Gastroesophageal sphincter (tissue), 4 donors: ENCODE measurements around the gene SEC14L2. TPM values are rescaled to one million over a fixed set of nuclear protein-coding genes. Genes with fewer than 3 reads are reported as not detected.

Experiments
- ATAC-seq: fragments of 150-250 bp; one replicate; pipeline ENCODE4 v1.9.1; 2016; ENCODE audit warnings: mild to moderate bottlenecking, moderate library complexity
- H3K27ac ChIP-seq, 4 donors: fragments of 200-600 bp; sonication (generic) in 3 of 4; 1 replicate in 3 of 4; 2 replicates in 1 of 4; pipeline ENCODE4 v1.5.1; 2016 to 2019
- H3K27me3 ChIP-seq: fragments of 200-600 bp; sonication (generic); one replicate; pipeline ENCODE4 v1.5.1; 2019
- H3K36me3 ChIP-seq, 2 donors: fragments of 200-600 bp; sonication (generic); one replicate each; pipeline ENCODE4 v1.5.1; 2019; ENCODE audit warnings: control low read depth in 1 of 2
- H3K4me1 ChIP-seq, 3 donors: fragments of 200-600 bp; sonication (generic); 1 replicate in 2 of 3; 2 replicates in 1 of 3; pipeline ENCODE4 v1.5.1; 2016 to 2019; ENCODE audit warnings: control low read depth in 2 of 3
- H3K4me3 ChIP-seq, 2 donors: fragments of 200-600 bp; sonication (generic); one replicate each; pipeline ENCODE4 v1.5.1; 2019; ENCODE audit warnings: mild to moderate bottlenecking in 1 of 2, moderate library complexity in 1 of 2
- H3K9me3 ChIP-seq, 3 donors: fragments of 200-600 bp; sonication (generic); one replicate each; pipeline ENCODE4 v1.5.1; 2017 to 2019; ENCODE audit warnings: control low read depth in 2 of 3
- EP300 ChIP-seq: sonication (generic); formaldehyde crosslinking; IDR thresholded peaks from one replicate; pipeline ENCODE4 v1.6.1; 2017; ENCODE audit warnings: antibody characterized with exemption, mild to moderate bottlenecking
- POLR2A ChIP-seq, 2 donors: fragments of 450-650 bp; IDR thresholded peaks; one replicate each; pipeline ENCODE4 v1.6.1; 2017; ENCODE audit warnings: antibody characterized with exemption in 2 of 2, mild to moderate bottlenecking in 2 of 2, moderate library complexity in 1 of 2
- POLR2AphosphoS5 ChIP-seq: sonication (generic); formaldehyde crosslinking; IDR thresholded peaks from one replicate; pipeline ENCODE4 v1.6.1; 2017; ENCODE audit warnings: antibody characterized with exemption
- WGBS, 2 donors: methylation state at CpG; one replicate each; pipeline ENCODE4 v1.1.5; 2018; ENCODE audit warnings: low coverage in 1 of 2; 5-methylcytosine and 5-hydroxymethylcytosine counted together
- total RNA-seq, 4 donors: library from RNA; depleted of rRNA; stranded (reverse); fragments of >200 nt; gene quantifications; one replicate each; pipeline ENCODE4 v1.1.0, GENCODE V29; 2016
- TF ChIP-seq, protein P1 (sequence below), 4 experiments: fragments of 200-600 bp in 2 of 4; fragments of 450-650 bp in 2 of 4; sonication (generic) in 1 of 4; IDR thresholded peaks; one replicate each; pipeline ENCODE4 v1.5.1; 2017 to 2019; ENCODE audit warnings: antibody characterized with exemption in 4 of 4, mild to moderate bottlenecking in 2 of 4, moderate library complexity in 2 of 4

Gene SEC14L2
- total RNA-seq, 4 donors from 2014 or later, result 8.1 to 27.2 (median 15.8) TPM

- peaks cover 0 to 51% (median 27%) of the 10 kb centered on the region in 3 donors for H3K4me1 ChIP-seq
- H3K9me3 ChIP-seq, result no peaks in the 10 kb centered on the region
- H3K27me3 ChIP-seq, result no peaks in the 10 kb centered on the region
- peaks cover 0 to 53% of the 10 kb centered on the region in 2 donors for H3K36me3 ChIP-seq
- peak overlapping the region in 3 of 4 donors; percentile 49 to 98 (median 53) for H3K27ac ChIP-seq
- TF ChIP-seq, protein P1, sequence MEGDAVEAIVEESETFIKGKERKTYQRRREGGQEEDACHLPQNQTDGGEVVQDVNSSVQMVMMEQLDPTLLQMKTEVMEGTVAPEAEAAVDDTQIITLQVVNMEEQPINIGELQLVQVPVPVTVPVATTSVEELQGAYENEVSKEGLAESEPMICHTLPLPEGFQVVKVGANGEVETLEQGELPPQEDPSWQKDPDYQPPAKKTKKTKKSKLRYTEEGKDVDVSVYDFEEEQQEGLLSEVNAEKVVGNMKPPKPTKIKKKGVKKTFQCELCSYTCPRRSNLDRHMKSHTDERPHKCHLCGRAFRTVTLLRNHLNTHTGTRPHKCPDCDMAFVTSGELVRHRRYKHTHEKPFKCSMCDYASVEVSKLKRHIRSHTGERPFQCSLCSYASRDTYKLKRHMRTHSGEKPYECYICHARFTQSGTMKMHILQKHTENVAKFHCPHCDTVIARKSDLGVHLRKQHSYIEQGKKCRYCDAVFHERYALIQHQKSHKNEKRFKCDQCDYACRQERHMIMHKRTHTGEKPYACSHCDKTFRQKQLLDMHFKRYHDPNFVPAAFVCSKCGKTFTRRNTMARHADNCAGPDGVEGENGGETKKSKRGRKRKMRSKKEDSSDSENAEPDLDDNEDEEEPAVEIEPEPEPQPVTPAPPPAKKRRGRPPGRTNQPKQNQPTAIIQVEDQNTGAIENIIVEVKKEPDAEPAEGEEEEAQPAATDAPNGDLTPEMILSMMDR (IDR thresholded peaks at IDR 0.05), result no peak
- peak; percentile 67 for TF ChIP-seq POLR2AphosphoS5
- no peak for ATAC-seq
- no peak overlapping the region for H3K4me3 ChIP-seq
- 50 to 61% methylated on average over 5 of the region's 6 CpGs for WGBS, 2 donors
Measured at GRCh38 chr22:30420347-30421125, 23.7 kb downstream of the SEC14L2 start.

GRCh38 chr22:30421695-30422480 is 25.1 kb downstream of the SEC14L2 start:
- peaks cover 0 to 64% (median 34%) of the 10 kb centered on the region in 3 donors for H3K4me1 ChIP-seq
- peaks cover 0 to 39% of the 10 kb centered on the region in 2 donors for H3K36me3 ChIP-seq
- no peaks in the 10 kb centered on the region for H3K27me3 ChIP-seq
- peak overlapping the region in 1 of 2 donors; percentile 66 for H3K4me3 ChIP-seq
- no peak for ATAC-seq
- TF ChIP-seq, protein P1 (IDR thresholded peaks at IDR 0.05), result no peak
- TF ChIP-seq POLR2AphosphoS5 (no peak), EP300 (no peak), POLR2A (IDR thresholded peaks at IDR 0.05) (no peak)
- H3K9me3 ChIP-seq, result no peaks in the 10 kb centered on the region
- peak overlapping the region; percentile 84 to 99 (median 96) for H3K27ac ChIP-seq
- WGBS, 2 donors, result 60 to 71% methylated on average over 6 of the region's 8 CpGs

DNA sequence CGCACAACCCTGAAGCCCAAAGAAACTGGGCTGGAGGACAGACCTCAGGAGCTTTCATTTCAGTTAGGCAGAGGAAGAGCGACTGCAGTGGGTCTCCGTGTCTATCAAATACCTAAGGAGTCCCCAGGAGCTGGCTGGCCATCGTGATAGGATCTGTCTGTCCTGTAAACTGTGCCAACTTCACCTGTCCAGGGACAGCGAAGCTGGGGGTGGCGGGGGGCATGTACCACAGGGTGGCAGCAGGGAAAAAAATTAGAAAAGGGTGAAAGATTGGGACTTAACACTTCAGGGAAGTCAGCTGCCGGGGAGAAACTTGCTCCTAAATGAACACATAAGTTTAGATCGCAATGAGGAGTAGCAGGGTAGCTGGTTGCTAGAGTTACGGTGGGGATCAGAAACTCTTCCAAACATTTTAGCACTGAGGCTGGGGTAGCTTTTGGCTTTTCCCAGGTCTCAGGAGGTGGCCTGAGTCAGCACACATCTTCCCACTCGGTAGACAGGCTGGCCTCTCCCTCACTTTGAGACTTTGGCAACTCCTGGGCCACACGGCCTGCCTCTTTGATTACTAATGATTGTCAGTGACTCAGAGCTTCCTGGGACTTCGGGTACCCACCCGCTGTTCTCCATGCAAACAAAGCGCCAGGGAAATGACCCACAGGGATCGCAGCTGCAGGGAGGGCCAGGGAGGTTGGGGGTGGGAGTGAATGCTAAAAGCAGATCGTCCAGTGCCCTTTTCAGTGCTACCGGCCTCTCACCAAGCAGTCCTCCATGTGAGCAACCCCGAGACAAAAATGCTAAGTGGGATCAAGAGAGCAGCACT is 25.9 kb downstream of the SEC14L2 start:
- Histone ChIP-seq H3K4me1 (peaks cover 0 to 66% (median 34%) of the 10 kb centered on the region in 3 donors), H3K27me3 (no peaks in the 10 kb centered on the region), H3K9me3 (no peaks in the 10 kb centered on the region), H3K4me3 (peak overlapping the region; percentile 48 to 66), H3K27ac (peak overlapping the region; percentile 84 to 99 (median 96)), H3K36me3 (peaks cover 0 to 31% of the 10 kb centered on the region in 2 donors)
- WGBS, 2 donors, result 18 to 40% methylated on average over 6 to 13 of the region's 18 CpGs
- peak; percentile 48 for ATAC-seq
- TF ChIP-seq POLR2AphosphoS5 (peak; percentile 94), POLR2A (IDR thresholded peaks at IDR 0.05) (no peak), EP300 (no peak)
- TF ChIP-seq, protein P1 (IDR thresholded peaks at IDR 0.05), result no peak

DNA sequence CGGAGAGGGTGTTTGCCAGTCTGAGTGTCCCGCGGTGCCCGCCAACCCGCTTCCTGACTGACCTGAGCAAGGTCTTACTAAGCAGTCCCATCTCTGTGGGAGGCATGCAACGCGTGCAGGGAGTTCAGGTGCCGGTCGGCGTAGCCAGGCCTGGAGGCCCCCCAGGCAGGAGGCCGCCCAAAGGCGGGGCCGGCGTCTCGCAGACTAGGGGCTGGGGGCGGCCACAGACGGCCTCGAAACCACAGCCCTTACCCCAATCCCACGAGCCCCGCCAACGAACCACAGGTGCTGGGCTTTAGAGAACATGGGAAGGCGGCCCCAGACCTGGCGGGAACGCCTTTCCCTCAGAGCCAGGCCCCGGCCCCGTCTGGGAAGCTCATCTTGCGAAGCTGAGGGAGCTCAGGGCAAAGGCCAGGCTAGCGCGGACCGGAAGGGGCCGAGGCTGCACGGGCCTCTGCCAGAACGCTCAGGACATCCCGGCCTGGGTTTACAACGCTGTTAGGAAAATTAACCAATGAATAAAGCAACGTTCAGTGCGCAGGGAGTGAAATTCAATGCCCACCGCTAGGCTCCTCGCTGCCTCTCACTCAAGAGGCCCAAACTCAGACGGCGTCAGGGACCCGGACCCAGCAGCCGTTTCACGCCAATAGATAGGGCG is 26.6 kb downstream of the SEC14L2 start:
- ATAC-seq, result peak; percentile 65
- WGBS, 2 donors, result 0% methylated on average over 9 to 18 of the region's 45 CpGs
- Histone ChIP-seq H3K36me3 (peaks cover 0 to 24% of the 10 kb centered on the region in 2 donors), H3K9me3 (no peaks in the 10 kb centered on the region), H3K27ac (peak overlapping the region; percentile 84 to 99 (median 96)), H3K27me3 (no peaks in the 10 kb centered on the region), H3K4me3 (peak overlapping the region; percentile 48 to 66), H3K4me1 (peaks cover 0 to 66% (median 34%) of the 10 kb centered on the region in 3 donors)
- TF ChIP-seq EP300 (no peak), POLR2A (IDR thresholded peaks at IDR 0.05) (peak; percentile 78 to 83), POLR2AphosphoS5 (no peak)
- TF ChIP-seq, protein P1 (IDR thresholded peaks at IDR 0.05), result peak in 1 of 4 experiments; percentile 21
